ENCODE results near the gene ACSF2. TPM values are rescaled to one million over a fixed set of nuclear protein-coding genes. Genes with fewer than 3 reads are reported as not detected.

Gene ACSF2
- total RNA-seq, 1 experiment from 2014 or later = 17.2 TPM

GRCh38 chr17:50477976-50478375 lies 52.0 kb downstream of the ACSF2 start:
- Histone ChIP-seq H3K4me3 (ENCODE audit: low read depth in 2 of 2, low read length in 2 of 2) (peak overlapping the region; percentile 88 to 98; a peak in 3 of 4 replicates), H3K27me3 (ENCODE audit: control insufficient read depth, insufficient read depth, low read length) (no peaks in the 10 kb centered on the region), H3K9me3 (ENCODE audit: control insufficient read depth, insufficient read depth, low read depth, low read length) (no peaks in the 10 kb centered on the region), H3K36me3 (ENCODE audit: control insufficient read depth, insufficient read depth, low read length) (no peaks in the 10 kb centered on the region), H3K27ac (ENCODE audit: low read length) (peak overlapping the region; percentile 93), H3K4me1 (ENCODE audit: control insufficient read depth, insufficient read depth, low read length) (peaks cover 30% of the 10 kb centered on the region)
- TF ChIP-seq TCF7L2 (IDR thresholded peaks at IDR 0.05; ENCODE audit: low read depth, low read length) = no peak
- TF ChIP-seq POLR2AphosphoS5 (IDR thresholded peaks at IDR 0.05; ENCODE audit: low read depth, low read length) = no peak
- TF ChIP-seq, protein P1, sequence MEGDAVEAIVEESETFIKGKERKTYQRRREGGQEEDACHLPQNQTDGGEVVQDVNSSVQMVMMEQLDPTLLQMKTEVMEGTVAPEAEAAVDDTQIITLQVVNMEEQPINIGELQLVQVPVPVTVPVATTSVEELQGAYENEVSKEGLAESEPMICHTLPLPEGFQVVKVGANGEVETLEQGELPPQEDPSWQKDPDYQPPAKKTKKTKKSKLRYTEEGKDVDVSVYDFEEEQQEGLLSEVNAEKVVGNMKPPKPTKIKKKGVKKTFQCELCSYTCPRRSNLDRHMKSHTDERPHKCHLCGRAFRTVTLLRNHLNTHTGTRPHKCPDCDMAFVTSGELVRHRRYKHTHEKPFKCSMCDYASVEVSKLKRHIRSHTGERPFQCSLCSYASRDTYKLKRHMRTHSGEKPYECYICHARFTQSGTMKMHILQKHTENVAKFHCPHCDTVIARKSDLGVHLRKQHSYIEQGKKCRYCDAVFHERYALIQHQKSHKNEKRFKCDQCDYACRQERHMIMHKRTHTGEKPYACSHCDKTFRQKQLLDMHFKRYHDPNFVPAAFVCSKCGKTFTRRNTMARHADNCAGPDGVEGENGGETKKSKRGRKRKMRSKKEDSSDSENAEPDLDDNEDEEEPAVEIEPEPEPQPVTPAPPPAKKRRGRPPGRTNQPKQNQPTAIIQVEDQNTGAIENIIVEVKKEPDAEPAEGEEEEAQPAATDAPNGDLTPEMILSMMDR (IDR thresholded peaks at IDR 0.05) = no peak
- no peak for TF ChIP-seq REST (IDR thresholded peaks at IDR 0.05; ENCODE audit: insufficient read depth in 1 of 2, low read depth in 2 of 2, low read length in 1 of 2)
- no peak for TF ChIP-seq SIN3A (IDR thresholded peaks at IDR 0.05; ENCODE audit: borderline replicate concordance, insufficient read depth, low read depth, low read length)
- POLR2A ChIA-PET = interaction anchor here (0.7 kb wide), 1 partner anchor 142 kb away, joined by 11 read pairs; no protein-coding TSS in a partner anchor
- BruUV-seq (replicated peaks) = no TSS peak
- in situ Hi-C loops (cut with HindIII; ENCODE audit: low pct_unique_long_range_greater_than_20kb, low sequenced_read_pairs) (no loop called here), intact Hi-C loops (cut with micrococcal nuclease; ENCODE audit: unreplicated experiment) (no loop called here)
- no peak for DNase-seq (ENCODE audit: low read depth, low spot score)
- ATAC-seq = no peak
- CTCF ChIA-PET = interaction anchor here (0.6 to 1.7 kb wide), 12 partner anchors 19 to 553 kb away, joined by 3 to 17 read pairs (median 6); partner anchors contain the start of gene LRRC59

DNA sequence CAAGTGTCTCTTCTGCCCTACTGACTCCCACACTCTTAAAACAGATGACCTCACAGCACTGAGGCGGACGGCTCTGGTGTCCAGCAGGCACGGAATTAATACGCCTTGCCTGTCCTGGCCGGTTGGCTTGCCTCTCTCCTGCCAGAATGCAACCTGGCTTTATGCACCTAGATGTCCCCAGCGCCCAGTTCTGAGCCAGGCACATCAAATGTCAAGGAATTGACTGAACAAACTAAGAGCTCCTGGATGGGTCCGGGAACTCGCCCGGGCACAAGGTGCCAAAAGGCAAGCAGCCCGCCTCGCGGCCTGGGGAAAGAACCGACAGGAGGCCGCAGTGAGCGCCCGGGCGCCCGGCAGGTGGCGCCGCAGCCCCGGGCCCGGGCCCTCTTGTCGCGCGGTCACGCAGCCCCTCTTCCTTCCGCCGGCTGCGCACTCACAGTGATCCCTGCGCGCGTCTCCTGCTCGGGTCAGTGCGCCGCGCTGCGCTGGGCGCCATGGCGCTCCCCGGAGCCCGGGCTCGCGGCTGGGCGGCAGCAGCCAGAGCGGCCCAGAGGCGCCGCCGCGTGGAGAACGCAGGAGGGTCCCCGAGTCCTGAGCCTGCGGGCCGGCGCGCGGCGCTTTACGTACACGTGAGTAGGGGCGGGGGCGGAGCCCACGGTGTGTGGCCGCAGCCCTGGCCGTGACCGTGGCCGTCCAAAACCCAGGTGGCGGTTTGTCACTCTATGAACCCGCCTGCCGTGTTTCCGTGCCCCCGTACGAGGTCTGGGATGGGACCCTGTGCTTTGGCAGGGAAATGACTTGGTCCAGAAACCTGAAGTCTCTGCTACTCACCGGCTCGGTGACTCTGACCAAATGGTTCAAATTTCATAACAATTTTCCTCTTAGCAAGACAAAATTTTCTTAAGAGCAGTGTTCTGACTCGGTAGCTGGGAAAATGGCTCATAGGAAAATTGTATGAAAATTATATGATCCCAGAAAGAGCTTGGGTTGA lies 52.7 kb downstream of the ACSF2 start, which contains the start of gene RSAD1:
TSS of gene RSAD1 (plus strand) at position 470 of the 991 bp plus-strand sequence. CDS start at position 495, 25 bp downstream.
- DNase-seq (ENCODE audit: low read depth, low spot score) = no peak
- no peaks in the 10 kb centered on the region for H3K36me3 ChIP-seq (ENCODE audit: control insufficient read depth, insufficient read depth, low read length)
- ChIA-PET POLR2A (interaction anchor here (0.6 to 0.7 kb wide), 3 partner anchors 63 to 216 kb away, joined by 3 to 11 read pairs (median 3); no protein-coding TSS in a partner anchor), CTCF (interaction anchor here (0.6 to 1.7 kb wide), 14 partner anchors 20 to 553 kb away, joined by 3 to 17 read pairs (median 6); partner anchors contain the start of gene LRRC59)
- no TSS peak for BruUV-seq (replicated peaks)
- H3K9me3 ChIP-seq (ENCODE audit: control insufficient read depth, insufficient read depth, low read depth, low read length) = no peaks in the 10 kb centered on the region
- TF ChIP-seq TCF7L2 (IDR thresholded peaks at IDR 0.05; ENCODE audit: low read depth, low read length) (peak; percentile 55), REST (IDR thresholded peaks at IDR 0.05; ENCODE audit: insufficient read depth in 1 of 2, low read depth in 2 of 2, low read length in 1 of 2) (0 out of 4 replicates have a peak, but pooled peaks of 1 of the 2 experiments have one; percentile 40), POLR2AphosphoS5 (IDR thresholded peaks at IDR 0.05; ENCODE audit: low read depth, low read length) (peak; percentile 89), SIN3A (IDR thresholded peaks at IDR 0.05; ENCODE audit: borderline replicate concordance, insufficient read depth, low read depth, low read length) (peak; percentile 88; the same call in 1 of the 2 replicates)
- TF ChIP-seq, protein P1 (IDR thresholded peaks at IDR 0.05) = peak; percentile 100
- H3K27me3 ChIP-seq (ENCODE audit: control insufficient read depth, insufficient read depth, low read length) = no peaks in the 10 kb centered on the region
- H3K4me1 ChIP-seq (ENCODE audit: control insufficient read depth, insufficient read depth, low read length) = peaks cover 30% of the 10 kb centered on the region
- ATAC-seq = peak; percentile 89
- H3K27ac ChIP-seq (ENCODE audit: low read length) = peak within 1 kb of the TSS; percentile 93
- in situ Hi-C loops (cut with HindIII; ENCODE audit: low pct_unique_long_range_greater_than_20kb, low sequenced_read_pairs) = no loop called here
- peak within 1 kb of the TSS; percentile 88 to 98 for H3K4me3 ChIP-seq (ENCODE audit: low read depth in 2 of 2, low read length in 2 of 2)
- intact Hi-C loops (cut with micrococcal nuclease; ENCODE audit: unreplicated experiment) = no loop called here

All from Panc1 (cell line).